HG03520 (cell line): Measurements from ENCODE around the gene MAD2L1BP.
A peak's percentile ranks its signal among the peaks of the same experiment; 100 is the strongest.

Experiments
- ATAC-seq: cut with Tn5 transposase; IDR thresholded peaks from one replicate; pipeline ENCODE4 v1.9.1; 2021; ENCODE audit warnings: mild to moderate bottlenecking, moderate library complexity; ENCODE audit not compliant: unreplicated experiment

Gene MAD2L1BP

DNA sequence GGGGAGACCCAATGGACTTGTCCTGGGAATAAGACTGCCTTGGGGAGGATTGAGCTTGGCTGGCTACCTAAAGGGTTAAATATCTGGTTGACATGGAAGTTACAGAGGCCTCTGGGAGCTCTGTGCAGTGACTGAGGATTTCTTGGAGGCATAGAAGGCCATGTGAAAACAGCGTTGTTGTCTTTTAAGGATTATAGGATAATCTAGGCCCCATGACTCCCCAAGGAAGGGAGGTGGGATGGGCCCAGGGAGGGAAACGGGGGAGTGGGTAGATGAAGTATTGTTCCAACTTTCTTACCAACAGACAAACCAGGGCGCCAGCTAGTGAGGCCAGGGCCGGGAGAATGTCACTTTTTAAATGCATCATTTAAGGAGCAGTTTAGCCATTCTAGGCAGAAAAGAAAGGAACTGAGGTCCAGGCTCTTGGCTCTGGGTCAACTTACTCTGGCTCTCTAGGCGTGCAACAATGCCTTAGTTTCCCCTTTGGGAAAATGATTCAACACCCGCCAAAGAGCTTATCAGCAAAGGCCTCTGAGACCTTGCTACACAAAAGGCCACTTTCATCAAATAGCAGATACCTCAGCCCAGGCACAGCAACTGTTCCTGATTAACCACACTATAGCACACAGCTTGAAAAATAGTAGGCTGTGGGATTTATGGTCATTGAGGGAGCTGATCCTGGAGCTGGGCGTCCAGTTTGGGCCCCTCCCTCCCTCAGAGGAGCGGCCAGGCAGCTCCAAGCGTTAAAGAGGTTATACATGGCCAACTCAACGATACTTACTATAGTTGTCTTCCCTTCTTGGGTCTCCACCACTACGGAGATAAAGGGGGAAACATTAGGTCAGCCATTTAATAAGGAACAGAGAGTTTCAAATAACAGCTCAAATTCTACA, 44.9 kb downstream of the MAD2L1BP start:
- ATAC-seq, result no peak

GRCh38 chr6:43681303-43681702, 45.7 kb downstream of the MAD2L1BP start:
- no peak for ATAC-seq

GRCh38 chr6:43682724-43683429, 47.2 kb downstream of the MAD2L1BP start:
- ATAC-seq, result no peak

DNA sequence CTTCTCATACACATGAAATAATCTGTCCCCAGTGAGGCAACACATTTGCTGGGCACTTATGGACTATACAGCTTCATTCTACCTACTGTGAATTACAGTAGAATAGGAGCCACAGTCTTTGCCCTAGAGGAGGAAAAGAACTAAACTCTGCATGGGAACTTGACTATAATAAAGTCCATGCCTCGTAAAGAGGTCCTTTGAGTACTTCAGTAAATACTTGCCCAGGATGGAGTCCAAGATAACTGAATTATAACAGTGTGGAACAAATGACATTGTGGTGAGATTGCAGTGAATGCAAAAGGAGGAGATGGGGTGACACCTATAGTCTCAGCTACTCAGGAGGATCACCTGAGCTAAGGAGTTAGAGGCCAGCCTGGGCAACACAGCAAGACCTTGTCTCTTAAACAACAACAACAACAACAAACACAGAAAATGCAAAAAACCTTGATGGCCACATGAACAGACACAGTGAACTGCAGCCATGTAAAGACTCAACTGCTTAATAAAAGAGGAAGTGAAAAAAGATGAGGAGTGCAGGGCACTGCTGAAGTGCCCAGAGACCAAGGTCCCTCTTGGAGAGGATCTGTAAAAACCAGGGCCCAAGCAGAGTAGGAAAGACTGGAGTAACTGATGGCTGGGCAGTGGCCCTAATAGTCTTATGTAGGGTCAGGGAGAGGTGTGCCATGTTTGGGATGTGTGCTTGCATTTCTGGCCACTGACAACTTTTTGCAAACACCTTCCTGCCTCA, 48.2 kb downstream of the MAD2L1BP start:
- ATAC-seq, result peak; percentile 53

- no peak for ATAC-seq
These were observed 51.4 kb downstream of the MAD2L1BP start for GRCh38 chr6:43687079-43687436.

DNA sequence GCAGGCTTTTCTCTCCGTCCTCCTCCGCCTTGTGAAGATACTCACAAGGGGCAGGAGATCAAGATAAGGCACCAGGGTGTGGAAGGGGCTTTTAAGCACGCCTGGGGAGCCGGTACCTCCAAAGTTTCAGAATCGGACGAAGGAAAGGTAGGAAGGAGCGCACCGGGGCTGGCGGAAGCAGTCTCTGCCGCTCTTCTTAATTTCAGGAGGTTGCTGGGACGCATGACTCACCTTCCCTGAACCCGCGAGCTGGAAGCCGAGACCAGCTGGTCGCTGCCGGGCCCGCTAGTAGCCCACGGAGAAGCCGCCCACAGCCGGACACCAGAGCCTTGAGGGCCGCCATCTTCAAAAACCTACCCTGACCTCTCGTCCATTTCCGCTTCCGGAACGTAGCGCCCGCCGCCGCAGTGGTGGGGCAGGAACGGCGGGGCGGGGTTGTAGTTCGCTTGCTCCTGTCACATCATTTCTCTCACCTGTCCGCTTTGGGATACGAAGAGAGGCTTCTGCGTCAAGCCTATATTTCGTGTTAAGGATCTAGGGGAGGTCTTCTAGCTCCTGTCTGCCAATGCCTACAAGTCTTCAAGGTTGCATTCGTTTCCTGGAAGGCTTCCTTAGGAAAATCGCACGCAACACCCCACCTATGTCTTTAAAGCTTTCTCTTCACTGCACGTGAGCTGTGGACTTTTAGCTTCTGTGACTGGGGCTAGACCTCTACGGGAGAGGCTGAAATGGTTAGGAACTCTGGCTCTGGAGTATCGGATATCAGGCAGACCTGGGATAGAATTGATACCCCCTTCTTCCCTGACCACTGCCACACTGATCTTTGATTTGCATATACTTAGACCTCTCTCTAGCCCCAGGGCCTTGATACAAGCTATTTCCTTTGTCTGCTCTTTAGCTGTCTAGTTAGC, 52.1 kb downstream of the MAD2L1BP start, which contains the start of gene MRPS18A:
Gene MRPS18A, minus strand, starts transcription at position 355 of the 911 bp plus-strand sequence. Its CDS starts 12 bp downstream, at position 343.
- peak; percentile 82 for ATAC-seq

DNA sequence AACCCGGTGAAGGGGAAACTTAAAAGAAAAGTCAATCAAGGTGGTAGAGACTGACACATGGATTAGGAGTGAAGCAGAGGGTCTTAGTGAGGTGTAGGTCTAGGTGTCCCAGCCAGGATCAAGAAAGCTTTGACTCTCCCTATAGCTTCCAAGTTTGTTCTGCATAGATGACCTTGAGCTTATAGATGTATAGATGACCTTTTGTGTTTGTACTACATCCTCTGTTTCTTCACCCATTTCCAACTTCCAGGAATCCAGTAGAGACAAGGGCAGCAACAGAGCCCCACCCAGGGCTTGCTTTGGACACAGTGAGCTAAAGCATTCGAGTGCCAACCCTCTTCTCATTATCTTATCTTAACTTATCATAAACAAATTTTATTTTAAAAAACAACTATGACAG, 53.8 kb downstream of the MAD2L1BP start:
- ATAC-seq, result no peak
